HepG2 (cell line): ENCODE results near the gene PLXNA3. TPM values are rescaled to one million over a fixed set of nuclear protein-coding genes. Genes with fewer than 3 reads are reported as not detected.

ENCODE experiments used
- ARNT ChIP-seq: fragments of 450-650 bp; IDR thresholded peaks from 2 replicates; pipeline ENCODE4 v1.6.1; 2017
- DRAP1 ChIP-seq: IDR thresholded peaks from 2 replicates; pipeline ENCODE4 v1.6.1; 2016; ENCODE audit warnings: missing genetic modification reagents, missing compliant biosample characterization
- DZIP1 ChIP-seq: sonication (generic); formaldehyde crosslinking; IDR thresholded peaks from 2 replicates; pipeline ENCODE4 v1.5.0; 2020; ENCODE audit warnings: mild to moderate bottlenecking, missing genetic modification reagents
- KDM6A ChIP-seq: IDR thresholded peaks from 2 replicates; pipeline ENCODE4 v1.6.1; 2016; ENCODE audit warnings: low read depth
- NCOA1 ChIP-seq: sonication (generic); formaldehyde crosslinking; IDR thresholded peaks from 2 replicates; pipeline ENCODE4 v1.9.0; 2021; ENCODE audit warnings: missing genetic modification reagents
- NPAS2 ChIP-seq: sonication (generic); formaldehyde crosslinking; IDR thresholded peaks from 2 replicates; pipeline ENCODE4 v1.8.0; 2022; ENCODE audit warnings: mild to moderate bottlenecking, missing genetic modification reagents, borderline replicate concordance
- PITX1 ChIP-seq: sonication (generic); formaldehyde crosslinking; IDR thresholded peaks from 2 replicates; pipeline ENCODE4 v1.5.1; 2020; ENCODE audit warnings: mild to moderate bottlenecking, missing genetic modification reagents
- SP1 ChIP-seq, 2 experiments: fragments of 450-650 bp in 1 of 2; sonication (generic) in 1 of 2; formaldehyde crosslinking in 1 of 2; IDR thresholded peaks; 2 replicates each; pipeline versions ENCODE4 v1.4.0 to v1.6.1; 2016 to 2020; ENCODE audit warnings: missing genetic modification reagents in 1 of 2
- TARDBP ChIP-seq: sonication (generic); formaldehyde crosslinking; IDR thresholded peaks from 2 replicates; pipeline ENCODE4 v1.8.0; 2022; ENCODE audit warnings: mild to moderate bottlenecking, missing genetic modification reagents
- THRA ChIP-seq: sonication (generic); formaldehyde crosslinking; IDR thresholded peaks from 2 replicates; pipeline ENCODE4 v1.4.0; 2020; ENCODE audit warnings: missing genetic modification reagents, borderline replicate concordance
- ZFP36L2 ChIP-seq: sonication (generic); formaldehyde crosslinking; IDR thresholded peaks from 2 replicates; pipeline ENCODE4 v1.4.0; 2020; ENCODE audit warnings: missing genetic modification reagents
- ZFP91 ChIP-seq: sonication (generic); formaldehyde crosslinking; IDR thresholded peaks from 2 replicates; pipeline ENCODE4 v1.9.0; 2022; ENCODE audit warnings: missing genetic modification reagents, mild to moderate bottlenecking, borderline replicate concordance
- ZNF430 ChIP-seq: sonication (generic); formaldehyde crosslinking; IDR thresholded peaks from 2 replicates; pipeline ENCODE4 v1.9.0; 2021; ENCODE audit warnings: mild to moderate bottlenecking, missing genetic modification reagents
- ZNF616 ChIP-seq: sonication (generic); formaldehyde crosslinking; IDR thresholded peaks from 2 replicates; pipeline ENCODE4 v1.5.0; 2020; ENCODE audit warnings: low read depth, mild to moderate bottlenecking, missing genetic modification reagents
- ZNF816 ChIP-seq: sonication (generic); formaldehyde crosslinking; IDR thresholded peaks from 2 replicates; pipeline ENCODE4 v1.8.0; 2022; ENCODE audit warnings: missing genetic modification reagents, mild to moderate bottlenecking, borderline replicate concordance
- polyA plus RNA-seq, 8 experiments: library from polyadenylated mRNA; depleted of rRNA in 3 of 8; stranded (reverse) in 7 of 8; unstranded in 1 of 8; fragments of >200 nt; fragmentation: Illumina TruSeq in 4 of 8; extraction: Trizol in 4 of 8; gene quantifications; 2 replicates each; pipeline versions ENCODE4 v1.2.1 to v1.2.3, GENCODE V29; 2011 to 2016; ENCODE audit warnings: low read depth in 4 of 8, missing spikeins in 1 of 8, mixed read lengths in 1 of 8; ENCODE audit not compliant: insufficient read depth in 1 of 8
- total RNA-seq, 5 experiments: library from RNA; depleted of rRNA; stranded (reverse); fragments of >200 nt; fragmentation: Illumina TruSeq; extraction: Trizol; gene quantifications; 2 replicates each; pipeline ENCODE4 v1.2.3, GENCODE V29; 2016; ENCODE audit warnings: low read depth in 1 of 5
- TF ChIP-seq, protein P1 (sequence below): sonication (generic); formaldehyde crosslinking; IDR thresholded peaks from 2 replicates; pipeline ENCODE4 v1.5.0; 2020; ENCODE audit warnings: mild to moderate bottlenecking, missing genetic modification reagents, borderline replicate concordance
- TF ChIP-seq, protein P2 (sequence below): sonication (generic); formaldehyde crosslinking; IDR thresholded peaks from 2 replicates; pipeline ENCODE4 v1.4.0; 2020; ENCODE audit warnings: missing genetic modification reagents, mild to moderate bottlenecking, borderline replicate concordance

The PLXNA3 gene
- total and polyA plus RNA-seq, 2 of the 13 experiments (the other 11 are each of a cell fraction or from before 2014, with no cell fraction given), result 5.8 to 20.6 TPM

DNA sequence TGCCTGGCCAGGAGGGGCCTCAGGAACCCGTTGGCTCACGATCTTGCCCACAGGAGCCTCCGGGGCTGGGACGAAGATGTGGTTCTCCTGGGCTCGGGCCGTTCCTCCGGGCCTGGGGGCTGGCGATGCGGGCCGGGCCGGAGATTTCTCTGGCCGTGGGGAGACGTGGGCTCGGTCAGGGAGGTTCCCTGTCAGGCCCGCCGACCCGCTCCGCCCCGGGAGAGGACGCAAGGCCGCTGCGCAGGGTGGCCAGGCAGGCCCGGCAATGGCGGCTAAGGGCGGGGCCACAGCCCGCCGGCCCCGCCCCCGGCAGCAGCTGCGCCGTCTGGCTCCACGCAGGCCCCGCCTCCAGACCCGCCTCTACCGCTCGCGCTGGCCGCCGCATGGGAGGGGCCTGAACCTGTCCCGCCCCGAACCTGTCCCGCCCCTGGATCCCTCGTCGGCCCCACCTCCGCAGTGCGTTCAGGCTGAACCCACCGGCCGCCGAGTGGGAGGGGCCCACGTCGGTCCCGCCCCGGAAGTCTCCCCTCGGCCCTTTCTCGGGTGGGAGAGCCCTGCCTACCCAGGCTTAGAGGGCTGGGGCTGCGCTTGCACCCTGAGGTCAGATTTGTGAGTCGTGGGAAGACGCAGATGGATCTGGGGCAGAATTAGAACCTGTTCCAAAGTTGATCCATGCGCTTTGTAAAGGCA, 58.0 kb downstream of the PLXNA3 start, which contains the start of gene FAM3A (continued):
- TF ChIP-seq, protein P1, sequence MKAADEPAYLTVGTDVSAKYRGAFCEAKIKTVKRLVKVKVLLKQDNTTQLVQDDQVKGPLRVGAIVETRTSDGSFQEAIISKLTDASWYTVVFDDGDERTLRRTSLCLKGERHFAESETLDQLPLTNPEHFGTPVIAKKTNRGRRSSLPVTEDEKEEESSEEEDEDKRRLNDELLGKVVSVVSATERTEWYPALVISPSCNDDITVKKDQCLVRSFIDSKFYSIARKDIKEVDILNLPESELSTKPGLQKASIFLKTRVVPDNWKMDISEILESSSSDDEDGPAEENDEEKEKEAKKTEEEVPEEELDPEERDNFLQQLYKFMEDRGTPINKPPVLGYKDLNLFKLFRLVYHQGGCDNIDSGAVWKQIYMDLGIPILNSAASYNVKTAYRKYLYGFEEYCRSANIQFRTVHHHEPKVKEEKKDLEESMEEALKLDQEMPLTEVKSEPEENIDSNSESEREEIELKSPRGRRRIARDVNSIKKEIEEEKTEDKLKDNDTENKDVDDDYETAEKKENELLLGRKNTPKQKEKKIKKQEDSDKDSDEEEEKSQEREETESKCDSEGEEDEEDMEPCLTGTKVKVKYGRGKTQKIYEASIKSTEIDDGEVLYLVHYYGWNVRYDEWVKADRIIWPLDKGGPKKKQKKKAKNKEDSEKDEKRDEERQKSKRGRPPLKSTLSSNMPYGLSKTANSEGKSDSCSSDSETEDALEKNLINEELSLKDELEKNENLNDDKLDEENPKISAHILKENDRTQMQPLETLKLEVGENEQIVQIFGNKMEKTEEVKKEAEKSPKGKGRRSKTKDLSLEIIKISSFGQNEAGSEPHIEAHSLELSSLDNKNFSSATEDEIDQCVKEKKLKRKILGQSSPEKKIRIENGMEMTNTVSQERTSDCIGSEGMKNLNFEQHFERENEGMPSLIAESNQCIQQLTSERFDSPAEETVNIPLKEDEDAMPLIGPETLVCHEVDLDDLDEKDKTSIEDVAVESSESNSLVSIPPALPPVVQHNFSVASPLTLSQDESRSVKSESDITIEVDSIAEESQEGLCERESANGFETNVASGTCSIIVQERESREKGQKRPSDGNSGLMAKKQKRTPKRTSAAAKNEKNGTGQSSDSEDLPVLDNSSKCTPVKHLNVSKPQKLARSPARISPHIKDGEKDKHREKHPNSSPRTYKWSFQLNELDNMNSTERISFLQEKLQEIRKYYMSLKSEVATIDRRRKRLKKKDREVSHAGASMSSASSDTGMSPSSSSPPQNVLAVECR (CRISPR knock-in tag), result 0 out of 2 replicates have a peak, but pooled peaks have one; percentile 53
- no peak for TF ChIP-seq ZNF430 (CRISPR knock-in tag)
- no peak for TF ChIP-seq ARNT
- no peak for TF ChIP-seq THRA (CRISPR knock-in tag)
- TF ChIP-seq TARDBP (CRISPR knock-in tag), result no peak
- TF ChIP-seq ZNF616 (CRISPR knock-in tag), result no peak
- 0 out of 2 replicates have a peak, but pooled peaks have one; percentile 23 for TF ChIP-seq ZFP91 (CRISPR knock-in tag)
- no peak for TF ChIP-seq ZNF816 (CRISPR knock-in tag)
- peak; percentile 68; the same call in 1 of the 2 replicates for TF ChIP-seq DRAP1 (CRISPR knock-in tag)
- TF ChIP-seq SP1 (IDR thresholded peaks at IDR 0.05), result no peak
- TF ChIP-seq SP1 (CRISPR knock-in tag; IDR thresholded peaks at IDR 0.05), result peak; percentile 65; the same call in 1 of the 2 replicates
- TF ChIP-seq KDM6A (CRISPR knock-in tag), result no peak
- no peak for TF ChIP-seq PITX1
- TF ChIP-seq ZFP36L2 (CRISPR knock-in tag), result no peak
- no peak for TF ChIP-seq DZIP1 (CRISPR knock-in tag)
- TF ChIP-seq, protein P2, sequence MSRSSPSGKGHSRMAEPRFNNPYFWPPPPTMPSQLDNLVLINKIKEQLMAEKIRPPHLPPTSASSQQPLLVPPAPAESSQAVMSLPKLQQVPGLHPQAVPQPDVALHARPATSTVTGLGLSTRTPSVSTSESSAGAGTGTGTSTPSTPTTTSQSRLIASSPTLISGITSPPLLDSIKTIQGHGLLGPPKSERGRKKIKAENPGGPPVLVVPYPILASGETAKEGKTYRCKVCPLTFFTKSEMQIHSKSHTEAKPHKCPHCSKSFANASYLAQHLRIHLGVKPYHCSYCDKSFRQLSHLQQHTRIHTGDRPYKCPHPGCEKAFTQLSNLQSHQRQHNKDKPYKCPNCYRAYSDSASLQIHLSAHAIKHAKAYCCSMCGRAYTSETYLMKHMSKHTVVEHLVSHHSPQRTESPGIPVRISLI, result no peak
- TF ChIP-seq NCOA1, result no peak
- no peak for TF ChIP-seq NPAS2 (CRISPR knock-in tag)
